ENCODE measurements around the gene ZNF70.

DNA sequence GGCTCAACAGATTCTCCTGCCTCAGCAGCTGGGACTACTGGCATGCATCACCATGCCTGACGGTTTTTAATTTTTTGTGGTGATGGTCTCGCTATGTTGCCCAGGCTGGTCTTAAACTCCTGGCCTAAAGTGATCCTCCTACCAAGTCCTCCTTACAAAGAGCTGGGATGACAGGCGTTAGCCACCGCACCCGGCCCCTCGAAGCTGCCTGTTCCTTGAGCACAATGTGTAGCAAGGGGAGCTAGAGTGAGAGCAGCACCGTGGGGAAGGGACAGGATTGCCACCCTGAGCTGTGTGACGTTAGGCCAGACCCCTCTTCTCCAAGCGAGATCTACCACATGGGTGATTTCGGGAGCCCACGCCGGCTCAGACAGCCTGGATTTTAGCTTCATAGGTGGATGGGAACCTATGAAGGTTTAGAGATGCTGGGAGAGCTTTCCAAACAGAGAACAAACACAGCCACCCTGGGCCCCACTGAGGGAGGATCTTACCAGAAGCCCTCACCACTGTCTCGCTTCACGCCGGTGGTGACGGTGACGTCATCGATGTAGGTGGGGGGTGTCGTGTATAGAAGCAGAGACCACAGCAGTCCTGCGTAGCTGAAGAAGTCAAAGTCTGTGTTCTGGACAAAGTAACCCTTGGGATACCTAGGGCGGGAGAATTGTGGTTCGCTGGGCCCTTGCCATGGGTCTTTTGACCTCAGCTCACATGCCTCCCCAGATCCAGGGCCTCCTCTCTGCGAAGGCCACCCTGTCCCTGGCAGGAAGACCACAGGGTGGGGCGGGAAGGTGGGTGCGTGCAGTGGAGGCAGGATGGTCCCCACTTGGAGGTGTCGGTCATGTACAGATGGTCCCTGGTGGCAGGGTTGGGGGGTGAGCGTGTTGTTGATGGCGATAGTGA, 37.0 kb downstream of the ZNF70 start:
- no peak for TF ChIP-seq BHLHE40 (IDR thresholded peaks at IDR 0.05; ENCODE audit: borderline replicate concordance in 1 of 2, low read depth in 2 of 2, low read length in 1 of 2)
- TF ChIP-seq, protein P1, sequence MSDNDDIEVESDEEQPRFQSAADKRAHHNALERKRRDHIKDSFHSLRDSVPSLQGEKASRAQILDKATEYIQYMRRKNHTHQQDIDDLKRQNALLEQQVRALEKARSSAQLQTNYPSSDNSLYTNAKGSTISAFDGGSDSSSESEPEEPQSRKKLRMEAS (IDR thresholded peaks at IDR 0.05; ENCODE audit: low read depth, low read length) = no peak
- TF ChIP-seq, protein P2, sequence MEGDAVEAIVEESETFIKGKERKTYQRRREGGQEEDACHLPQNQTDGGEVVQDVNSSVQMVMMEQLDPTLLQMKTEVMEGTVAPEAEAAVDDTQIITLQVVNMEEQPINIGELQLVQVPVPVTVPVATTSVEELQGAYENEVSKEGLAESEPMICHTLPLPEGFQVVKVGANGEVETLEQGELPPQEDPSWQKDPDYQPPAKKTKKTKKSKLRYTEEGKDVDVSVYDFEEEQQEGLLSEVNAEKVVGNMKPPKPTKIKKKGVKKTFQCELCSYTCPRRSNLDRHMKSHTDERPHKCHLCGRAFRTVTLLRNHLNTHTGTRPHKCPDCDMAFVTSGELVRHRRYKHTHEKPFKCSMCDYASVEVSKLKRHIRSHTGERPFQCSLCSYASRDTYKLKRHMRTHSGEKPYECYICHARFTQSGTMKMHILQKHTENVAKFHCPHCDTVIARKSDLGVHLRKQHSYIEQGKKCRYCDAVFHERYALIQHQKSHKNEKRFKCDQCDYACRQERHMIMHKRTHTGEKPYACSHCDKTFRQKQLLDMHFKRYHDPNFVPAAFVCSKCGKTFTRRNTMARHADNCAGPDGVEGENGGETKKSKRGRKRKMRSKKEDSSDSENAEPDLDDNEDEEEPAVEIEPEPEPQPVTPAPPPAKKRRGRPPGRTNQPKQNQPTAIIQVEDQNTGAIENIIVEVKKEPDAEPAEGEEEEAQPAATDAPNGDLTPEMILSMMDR (IDR thresholded peaks at IDR 0.05 in 2 of 3, conservative IDR thresholded peaks at IDR 0.05 in 1 of 3; ENCODE audit: control insufficient read depth in 2 of 3, extremely low read depth in 1 of 3, insufficient read depth in 1 of 3, low read depth in 3 of 3, low read length in 3 of 3) = no peak
- no peak for TF ChIP-seq TARDBP (IDR thresholded peaks at IDR 0.05; ENCODE audit: borderline replicate concordance)
- TF ChIP-seq ZNF274 (IDR thresholded peaks at IDR 0.05; ENCODE audit: insufficient read depth, insufficient read length) = no peak
- TF ChIP-seq RFX5 (IDR thresholded peaks at IDR 0.05; ENCODE audit: low read depth, low read length) = no peak
- TF ChIP-seq ZBTB11 (CRISPR knock-in tag; IDR thresholded peaks at IDR 0.05) = no peak
- no peak for TF ChIP-seq SIN3A (IDR thresholded peaks at IDR 0.05; ENCODE audit: low read depth, low read length)
- no peak for TF ChIP-seq ASH2L (IDR thresholded peaks at IDR 0.05; ENCODE audit: borderline replicate concordance, low read depth)
